NCI-H2171 (cell line): Measurements from ENCODE around the gene ADAD2.

Experiments used
- DNase-seq: peaks from one replicate; lab custom pipeline; 2025; lab: John Stamatoyannopoulos, UW

Gene ADAD2

DNA sequence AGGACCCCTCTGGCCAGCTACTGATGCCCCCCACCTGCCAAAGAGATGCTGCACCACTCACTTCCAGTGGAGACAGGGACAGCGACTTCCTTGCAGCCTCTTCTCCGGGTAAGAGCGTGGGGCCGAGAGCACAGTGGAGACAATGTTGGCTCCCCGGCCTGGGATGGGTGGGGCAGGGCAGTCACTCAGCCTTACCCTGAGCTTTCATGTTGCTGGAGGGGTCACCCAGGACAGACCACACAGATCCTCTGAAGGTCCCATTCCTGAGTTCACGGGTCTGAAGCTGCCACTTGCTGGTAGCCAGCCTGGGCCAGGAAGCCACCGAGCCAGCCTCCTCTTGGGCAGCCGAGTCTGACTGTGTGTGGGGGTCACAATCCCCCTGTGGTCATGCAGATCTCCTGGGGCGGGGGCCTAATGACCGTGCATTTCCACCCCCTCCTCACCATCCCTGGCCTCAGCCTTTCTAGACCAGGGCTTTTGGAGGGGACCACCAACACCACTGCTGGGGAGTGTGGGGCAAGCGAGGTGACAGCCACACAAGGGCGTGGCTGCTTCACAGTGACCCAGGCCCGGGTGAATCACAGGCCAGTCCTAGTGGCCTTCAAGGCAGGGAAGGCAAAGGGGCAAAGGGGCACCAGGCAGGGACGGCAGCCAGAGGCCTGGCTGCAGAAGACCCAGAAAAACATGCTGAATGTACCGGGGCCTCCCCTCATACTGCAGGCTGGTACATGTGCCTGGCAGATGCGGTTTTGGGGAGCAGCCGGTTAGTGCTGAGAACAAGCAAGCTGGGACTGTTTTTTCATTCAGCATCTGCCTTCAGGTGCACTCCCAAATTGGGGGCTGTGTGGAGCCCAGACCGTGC is 14.5 kb upstream of the ADAD2 start:
- peak; percentile 69 for DNase-seq

DNA sequence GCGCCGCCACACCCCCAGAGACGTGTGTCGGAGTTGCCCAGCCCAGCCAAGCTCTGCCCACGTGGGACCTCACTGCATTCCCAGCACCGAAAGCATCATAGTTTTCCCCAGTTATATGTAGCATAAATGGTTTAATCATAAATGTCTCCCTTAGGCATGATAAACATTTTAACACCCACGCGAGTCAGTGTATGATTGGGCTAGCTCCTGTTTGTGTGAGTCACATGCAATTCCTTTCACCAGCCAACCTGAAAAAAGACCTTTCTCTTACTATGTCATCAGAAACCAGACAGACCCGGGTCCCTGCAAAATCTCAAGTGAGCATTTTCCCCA is 13.2 kb upstream of the ADAD2 start:
- no peak for DNase-seq

DNA sequence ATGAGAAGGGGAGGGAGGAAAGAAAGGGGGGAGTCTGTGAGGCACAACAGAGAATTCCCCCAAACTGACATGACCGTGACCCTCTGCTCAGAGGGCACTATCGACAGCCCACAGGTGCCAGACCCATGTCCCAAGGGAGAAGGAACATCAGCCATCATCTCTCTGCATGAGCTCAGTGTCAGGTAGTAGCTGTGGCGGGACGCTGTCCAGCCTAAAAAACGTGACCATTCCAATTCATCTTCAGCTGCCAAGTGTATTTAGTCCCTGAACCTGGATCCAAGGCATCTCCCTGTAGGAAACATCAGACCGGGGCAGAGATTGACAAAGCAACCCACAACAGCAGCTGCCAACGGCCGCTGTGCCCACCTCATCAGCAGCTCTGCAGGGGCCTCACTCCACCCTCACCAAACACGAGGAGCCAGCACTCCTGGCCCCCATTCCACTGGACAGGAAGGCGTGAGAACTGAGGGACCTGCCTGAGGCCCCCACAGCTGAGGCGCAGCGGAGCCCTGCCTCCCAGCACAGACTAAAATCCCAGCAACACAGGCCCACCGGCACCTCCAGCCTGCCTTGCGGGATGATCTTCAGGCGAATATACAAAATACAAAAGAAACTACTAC is 12.7 kb upstream of the ADAD2 start:
- DNase-seq, result no peak

DNA sequence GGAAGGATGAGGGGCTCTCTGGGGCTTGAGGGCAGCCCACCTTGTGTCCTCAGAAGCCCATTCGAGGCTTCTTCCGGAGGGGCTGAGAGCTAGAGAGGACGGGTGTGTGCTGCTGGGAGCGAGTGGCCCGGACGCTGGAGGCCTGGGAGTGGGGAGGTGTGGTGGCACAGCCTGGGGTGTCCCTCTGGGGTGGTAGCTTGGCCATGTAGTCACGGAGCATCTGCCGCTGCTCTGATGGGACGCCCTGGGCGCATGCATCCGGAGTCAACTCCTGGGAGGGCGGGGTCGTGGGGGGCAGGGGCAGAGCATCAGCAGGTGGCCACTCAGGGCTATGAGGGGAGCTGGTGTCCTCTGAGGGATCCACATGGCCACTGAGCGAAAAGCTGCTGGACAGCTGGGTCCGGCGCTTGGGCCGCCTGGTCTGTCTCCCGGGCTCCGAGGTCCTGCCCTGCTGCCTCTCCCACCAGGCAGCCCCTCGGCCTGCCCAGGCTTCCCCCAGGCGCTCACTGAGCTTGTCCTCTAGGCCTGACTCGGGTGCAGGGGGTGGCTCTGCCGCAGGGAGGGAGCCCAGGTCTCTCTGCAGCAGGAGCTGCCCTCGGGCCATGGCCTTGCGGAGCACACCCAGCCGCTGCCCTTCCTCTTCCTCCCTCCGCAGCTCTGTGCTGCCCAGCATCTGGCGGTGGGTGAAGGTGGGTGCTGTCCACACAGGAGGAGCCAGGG is 11.9 kb upstream of the ADAD2 start:
- DNase-seq, result no peak

DNA sequence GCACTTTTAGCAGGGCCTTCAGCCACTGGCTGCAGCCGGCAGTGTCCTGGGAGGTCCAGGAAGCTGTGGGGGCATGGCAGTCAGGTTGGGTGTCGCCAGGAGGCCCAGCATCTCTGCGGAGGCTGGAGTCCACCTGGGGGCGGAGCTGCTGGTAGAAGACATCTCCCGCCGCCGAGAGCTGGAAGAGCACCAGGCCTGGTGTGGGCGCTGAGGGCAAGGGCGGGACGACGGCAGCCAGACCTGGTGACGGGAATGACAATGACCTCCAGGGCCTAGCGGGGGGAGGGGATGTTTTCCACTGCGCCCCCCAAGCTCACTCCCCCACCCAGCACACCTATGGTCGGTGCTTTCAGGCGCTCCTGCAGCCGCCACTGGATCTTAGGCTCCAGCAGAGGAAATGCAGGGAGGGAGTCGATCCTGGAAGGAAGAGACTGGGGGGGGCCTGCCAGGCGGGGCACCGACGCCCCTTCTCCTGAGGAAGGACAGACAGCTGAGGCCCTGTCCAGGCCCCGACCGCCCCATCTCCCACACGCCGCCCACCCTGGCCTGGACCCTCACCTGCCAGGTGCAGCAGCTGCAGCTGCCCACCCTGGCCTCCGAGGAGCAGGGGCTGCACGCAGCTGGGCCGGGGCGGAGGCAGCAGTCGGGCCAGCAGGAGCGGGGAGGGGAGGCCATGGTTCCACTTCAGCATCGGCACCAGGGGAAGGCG is 11.2 kb upstream of the ADAD2 start:
- DNase-seq, result no peak

DNA sequence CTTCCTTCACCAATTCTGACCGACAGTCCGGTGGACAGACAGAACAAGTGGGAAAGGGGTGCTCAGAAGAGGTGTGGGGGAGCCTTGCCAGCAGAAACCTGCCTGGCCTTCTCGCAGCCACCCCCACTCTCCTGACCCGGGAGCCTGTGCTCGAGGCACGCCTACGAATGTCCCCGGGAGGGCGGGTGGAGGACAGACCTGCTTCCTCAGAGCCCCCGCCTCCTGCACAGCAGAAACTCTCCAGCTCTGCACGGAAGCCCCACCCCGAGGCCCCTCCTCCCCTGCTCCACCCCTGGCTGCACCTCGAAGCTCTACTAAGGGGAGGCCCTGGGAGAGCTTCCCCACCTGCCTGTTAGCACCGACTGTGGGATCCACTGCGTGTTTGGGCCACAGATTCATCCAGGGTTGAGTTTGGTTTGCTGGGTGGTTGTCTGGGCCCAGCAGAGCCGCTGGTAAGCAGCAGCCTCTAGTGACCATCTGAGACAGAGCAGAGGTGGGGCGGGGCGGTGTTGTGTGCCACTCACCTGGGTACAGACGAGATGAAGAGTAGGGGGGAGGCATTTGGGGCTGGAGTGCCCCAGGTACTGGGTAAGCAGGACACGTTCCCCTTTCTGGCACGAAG is 10.3 kb upstream of the ADAD2 start:
- DNase-seq, result no peak

DNA sequence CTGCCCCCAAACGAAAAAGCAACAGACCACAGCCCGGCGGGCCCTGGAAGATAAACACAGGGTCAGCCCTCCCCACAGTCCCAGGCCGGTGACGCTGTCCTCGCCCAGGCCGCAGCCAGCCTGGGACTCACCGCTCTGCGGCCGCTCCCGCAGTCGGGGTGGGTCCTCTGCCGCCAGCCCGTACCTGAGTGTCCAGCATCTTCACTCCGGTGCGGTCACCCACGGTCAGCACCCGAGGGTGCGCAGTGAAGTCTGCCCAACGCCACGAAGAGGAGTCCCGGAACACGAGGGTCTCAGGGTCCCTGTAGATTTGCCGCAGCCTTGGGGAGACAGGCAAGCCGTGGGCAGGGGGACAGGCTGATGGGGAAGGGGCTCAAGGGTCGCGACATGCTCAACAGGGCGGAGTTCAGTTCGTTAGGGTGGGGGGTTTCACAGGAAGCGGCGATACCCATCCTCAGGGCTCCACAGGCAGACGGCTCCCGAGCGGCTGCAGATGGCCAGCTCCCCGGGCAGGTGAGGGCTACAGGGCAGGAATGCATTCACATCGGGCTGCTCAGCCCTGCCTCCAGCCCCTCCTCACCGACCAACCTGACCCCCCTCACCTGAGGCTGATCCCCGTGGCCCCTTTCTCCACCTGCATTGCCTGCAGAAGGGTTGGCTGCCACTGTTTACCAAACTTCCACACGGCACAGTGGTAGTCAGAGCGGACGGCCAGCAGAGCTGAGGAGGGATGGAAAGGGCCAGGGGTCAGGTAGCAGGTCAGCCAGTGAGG is 9.6 kb upstream of the ADAD2 start:
- DNase-seq, result no peak

DNA sequence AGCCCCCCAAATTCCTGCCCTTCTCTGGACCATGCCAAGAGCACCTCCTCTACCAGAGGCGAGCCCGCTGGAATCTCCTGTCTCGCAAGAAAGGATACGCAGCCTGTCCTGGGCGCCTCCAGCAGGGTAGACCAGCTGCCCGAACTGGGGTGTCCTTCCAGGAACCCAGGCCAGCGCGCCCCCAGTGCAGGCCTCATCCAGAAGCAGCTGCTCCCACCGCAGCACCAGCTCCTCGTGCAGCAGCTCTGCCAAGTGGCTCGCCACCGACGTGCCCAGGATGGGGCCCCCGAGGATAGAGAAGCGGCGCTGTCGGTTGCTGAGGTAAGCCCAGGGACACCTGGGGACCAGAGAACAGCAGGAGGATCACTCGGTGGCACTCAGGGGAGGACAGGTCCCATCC is 8.9 kb upstream of the ADAD2 start:
- DNase-seq, result no peak

DNA sequence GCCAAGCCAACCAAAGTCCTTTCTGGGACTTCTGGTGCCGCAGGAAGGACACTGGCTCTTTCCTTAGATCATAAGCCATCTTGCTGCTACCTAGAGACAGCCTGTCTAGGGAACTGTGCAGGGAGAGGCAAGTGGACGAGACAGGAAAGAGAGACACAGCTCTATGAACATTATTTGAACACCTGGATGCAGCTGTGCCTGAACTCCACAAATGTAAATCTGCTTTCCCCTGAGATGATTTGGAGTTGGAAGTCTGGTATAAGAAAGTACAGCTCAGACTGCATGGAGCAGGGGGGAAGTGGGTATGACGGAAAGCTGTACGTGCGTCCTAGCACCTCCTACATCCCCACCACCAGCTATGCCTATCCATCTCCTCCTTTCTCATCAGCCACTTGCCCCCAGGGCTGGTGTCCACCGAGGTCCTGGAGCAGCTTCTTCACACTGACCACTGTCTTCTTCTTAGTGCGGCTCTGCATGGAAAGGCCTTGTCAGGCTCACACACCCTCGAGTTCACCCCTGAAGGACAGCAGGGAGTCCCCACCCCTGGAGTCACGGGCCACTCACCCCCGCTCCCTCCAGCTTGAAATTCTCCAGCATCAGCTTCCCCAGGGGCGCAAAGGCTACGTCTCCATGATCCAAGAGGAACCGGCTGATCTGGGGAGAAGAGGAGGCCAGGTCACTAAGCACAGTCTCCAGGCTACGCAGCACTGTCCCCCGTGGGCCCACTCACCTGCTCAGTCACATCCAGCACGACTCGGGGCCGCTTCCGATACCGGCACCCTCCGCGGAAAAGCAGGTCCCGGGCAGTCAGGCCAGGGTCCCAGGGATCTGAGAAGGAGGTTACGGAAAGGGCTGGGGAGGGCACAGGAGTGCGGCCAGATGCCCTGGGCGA is 8.0 kb upstream of the ADAD2 start:
- no peak for DNase-seq

DNA sequence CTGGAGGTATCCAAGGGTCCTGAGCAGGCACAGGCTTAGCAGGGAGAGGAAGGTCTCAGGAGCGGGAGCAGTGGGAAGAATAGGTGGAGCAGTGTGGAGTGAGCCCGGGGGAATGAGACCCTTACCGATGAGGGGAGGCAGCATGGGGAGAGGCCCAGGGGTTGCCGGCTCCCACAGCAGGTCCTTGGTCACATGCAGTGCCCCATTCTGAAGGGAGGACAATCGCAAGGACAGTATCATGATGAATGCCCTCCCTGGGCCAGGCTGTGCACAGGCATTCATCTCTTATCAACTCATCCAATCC is 7.4 kb upstream of the ADAD2 start:
- DNase-seq, result no peak

DNA sequence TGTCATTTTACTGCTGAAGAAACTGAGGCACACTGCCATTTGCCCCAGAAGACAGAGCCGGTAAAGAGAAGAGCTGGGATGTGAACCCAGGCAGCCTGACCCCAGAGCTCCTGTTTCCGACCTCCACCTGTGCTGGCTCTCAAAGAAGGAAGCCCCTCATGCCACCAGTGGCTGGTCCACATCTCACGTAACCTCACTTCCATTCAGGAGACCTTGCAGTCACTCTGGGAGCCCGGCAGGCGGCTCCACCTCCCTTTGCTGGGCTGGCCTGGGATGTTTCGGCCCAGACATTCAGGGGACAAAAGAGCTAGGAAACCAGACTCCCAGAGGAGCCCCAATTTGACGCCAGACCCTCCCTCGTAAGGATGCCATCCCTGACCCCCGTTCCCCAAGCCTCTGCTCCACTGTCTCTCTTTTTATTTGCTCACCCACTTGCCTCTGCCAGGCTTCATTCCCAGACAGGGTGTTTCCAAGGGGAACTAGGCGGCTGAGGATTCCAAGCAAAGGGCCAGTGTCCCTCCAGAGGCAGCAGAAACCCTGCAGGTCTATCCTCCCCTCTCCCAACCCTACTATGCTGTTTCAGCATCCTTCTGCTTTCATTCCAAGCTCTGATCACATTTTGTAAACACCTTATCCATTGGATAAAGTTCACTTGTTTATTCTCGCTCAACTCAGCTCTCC is 6.9 kb upstream of the ADAD2 start:
- no peak for DNase-seq

DNA sequence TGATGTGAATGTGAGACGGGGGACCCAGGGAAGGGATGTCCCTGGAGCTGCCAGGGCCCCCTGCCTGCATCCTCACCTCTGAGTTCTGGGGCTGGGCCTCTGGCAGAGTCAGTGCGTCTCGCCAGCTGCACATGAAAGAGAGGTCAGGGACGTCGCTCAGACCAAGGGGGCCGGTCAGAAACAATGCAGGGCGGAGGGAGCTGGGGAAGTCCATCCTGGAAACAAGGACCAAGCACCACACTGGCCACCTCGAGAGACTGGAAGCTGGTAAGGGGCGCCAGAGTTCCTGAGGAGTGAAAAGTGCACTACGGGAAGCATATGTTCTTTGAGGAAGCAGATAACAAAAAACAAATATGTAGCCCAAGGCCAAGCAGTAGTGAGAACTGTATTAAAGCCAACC is 6.2 kb upstream of the ADAD2 start:
- DNase-seq, result no peak

DNA sequence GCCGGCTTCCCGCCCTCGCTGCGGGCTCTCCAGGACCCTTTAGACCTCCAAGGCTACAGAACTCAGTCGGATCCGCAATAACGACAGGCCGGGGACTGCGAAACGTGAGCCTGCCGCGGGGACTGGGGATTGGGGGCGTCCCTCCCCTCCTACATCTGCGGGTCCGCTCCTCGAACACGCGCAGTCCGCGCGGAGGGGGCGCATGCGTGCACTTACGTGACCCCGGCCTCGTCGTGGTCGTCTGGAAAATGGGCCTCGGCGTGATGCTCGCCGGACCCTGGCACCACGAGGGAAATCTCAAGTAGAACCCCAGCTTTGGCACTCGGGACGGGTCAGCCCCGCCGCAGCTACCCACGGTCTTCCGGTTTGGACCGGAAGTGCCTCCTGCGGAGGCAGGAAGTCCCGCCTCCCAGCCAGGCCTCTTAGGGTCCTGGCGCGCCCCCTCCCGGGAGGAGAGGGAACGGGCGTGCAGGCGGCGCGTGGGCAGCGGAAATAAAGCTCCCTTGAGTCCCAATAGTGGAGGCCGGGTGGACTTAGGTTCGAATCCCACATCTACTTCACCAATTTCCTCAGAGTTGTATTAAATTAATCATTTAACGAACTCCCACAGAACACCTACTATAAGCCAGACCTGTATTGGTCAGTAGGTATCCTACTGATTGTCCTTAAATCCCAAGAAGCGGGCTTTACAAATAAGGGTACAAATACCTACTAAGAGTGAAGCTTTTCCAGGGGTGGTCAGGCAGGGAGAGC is 4.1 kb upstream of the ADAD2 start, which contains the start of gene TAF1C:
Gene TAF1C, minus strand, starts transcription at position 373 of the 753 bp plus-strand sequence. CDS start 2,069 bp downstream, outside the sequence.
- peak; percentile 91 for DNase-seq

DNA sequence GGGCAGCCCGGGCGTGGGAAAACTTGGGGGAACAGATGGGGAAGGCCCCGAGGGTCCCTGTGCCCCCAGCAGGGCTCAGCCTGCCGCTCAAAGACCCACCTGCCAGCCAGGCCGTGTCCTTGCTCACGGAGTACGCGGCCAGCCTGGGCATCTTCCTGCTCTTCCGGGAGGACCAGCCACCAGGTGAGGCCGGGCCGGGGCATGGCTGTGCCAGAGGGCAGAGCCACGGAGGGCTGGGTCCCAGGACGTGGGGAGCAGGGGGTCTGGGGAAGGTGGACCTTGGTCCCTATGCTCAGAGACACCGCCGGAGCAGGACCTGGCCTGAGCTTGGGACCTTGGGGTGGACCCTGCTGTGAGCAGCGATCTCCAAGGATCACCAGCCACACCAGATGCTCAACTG is 509 bp downstream of the ADAD2 start:
- no peak for DNase-seq

DNA sequence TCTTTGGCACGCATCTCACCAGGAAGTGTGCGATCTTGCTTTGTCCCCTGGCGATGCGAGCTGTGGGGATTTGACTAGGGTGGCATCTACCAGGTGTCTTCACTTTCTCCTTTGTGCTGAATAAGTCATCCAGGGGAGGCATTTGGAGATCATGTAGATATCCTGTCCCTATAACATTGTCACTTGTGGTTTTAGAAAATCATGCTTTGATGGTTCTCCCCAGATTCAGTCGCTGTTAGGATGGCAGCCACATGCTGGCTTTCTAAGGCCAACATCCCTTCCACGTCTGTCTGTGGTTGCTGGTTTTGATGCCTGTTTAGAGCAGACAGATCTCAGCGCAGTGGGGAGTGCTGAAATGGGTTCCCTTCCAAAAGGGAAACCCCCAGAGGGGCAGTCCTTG is 2.5 kb downstream of the ADAD2 start:
- DNase-seq, result no peak

DNA sequence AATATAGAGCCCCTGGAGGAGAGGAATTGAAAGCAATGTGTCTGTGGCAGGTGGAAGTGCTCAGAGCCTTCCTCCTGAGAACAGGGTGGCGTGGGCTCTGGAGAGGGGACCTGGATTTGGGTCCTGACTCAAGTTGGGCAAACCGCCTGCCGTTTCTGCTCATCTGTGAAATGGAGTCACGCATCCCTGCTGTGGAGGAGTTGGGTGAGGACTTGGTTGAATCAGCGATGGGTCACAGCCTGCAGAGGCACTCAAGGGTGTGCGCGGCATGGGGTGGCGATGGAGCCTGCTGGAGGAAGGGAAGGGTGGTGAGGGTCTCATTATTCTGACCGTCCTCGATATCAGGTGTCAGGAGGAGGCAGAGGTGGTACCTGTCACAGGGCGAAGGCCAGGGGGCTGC is 3.1 kb downstream of the ADAD2 start:
- DNase-seq, result no peak

DNA sequence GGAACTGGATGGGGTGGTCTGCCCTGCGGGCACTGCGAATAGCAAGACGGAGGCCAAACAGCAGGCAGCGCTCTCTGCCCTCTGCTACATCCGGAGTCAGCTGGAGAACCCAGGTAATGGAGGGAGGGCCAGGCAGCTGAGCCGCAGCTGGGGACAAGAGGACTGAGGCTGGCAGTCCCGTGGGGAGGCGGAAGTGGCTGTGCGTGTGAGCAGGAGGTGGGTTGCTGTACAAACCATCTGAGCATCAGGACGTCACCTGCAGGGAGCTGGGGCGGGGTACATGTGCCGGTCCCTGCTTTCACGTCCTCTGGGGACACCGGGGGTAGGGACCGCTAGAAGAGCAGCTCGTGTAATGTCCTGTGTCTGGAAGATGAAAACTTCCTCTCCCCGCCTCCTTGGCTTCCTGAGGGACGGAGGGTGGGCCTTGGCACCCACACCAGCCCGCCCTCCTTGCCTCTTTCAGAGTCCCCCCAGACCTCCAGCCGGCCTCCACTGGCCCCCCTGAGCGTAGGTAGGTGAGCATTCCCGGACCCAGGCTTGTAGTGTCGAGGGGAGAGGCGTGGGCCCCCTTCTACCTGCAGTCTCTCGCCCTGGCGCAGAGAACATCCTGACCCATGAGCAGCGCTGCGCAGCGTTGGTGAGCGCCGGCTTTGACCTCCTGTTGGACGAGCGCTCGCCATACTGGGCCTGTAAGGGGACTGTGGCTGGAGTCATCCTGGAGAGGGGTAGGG is 3.7 kb downstream of the ADAD2 start:
- peak; percentile 62 for DNase-seq
